Trophoblast cell (in vitro differentiated cells and primary cell): ENCODE results near the gene HOXA1.

ENCODE experiments used
- DNase-seq, 2 donors: peaks; one replicate each; pipeline ENCODE4 v3.0.0-alpha.2; 2016
- H2AFZ ChIP-seq: 2 replicates; pipeline ENCODE4 v1.6.1; 2013; ENCODE audit warnings: low read length, moderate library complexity, mild to moderate bottlenecking; ENCODE audit not compliant: insufficient read depth, poor library complexity
- H2AK5ac ChIP-seq: 2 replicates; pipeline ENCODE4 v1.6.1; 2013; ENCODE audit warnings: mild to moderate bottlenecking, low read length
- H2BK120ac ChIP-seq: 2 replicates; pipeline ENCODE4 v1.6.1; 2013; ENCODE audit warnings: low read length, mild to moderate bottlenecking, moderate library complexity; ENCODE audit not compliant: insufficient read depth, poor library complexity
- H2BK12ac ChIP-seq: 2 replicates; pipeline ENCODE4 v1.6.1; 2013; ENCODE audit warnings: mild to moderate bottlenecking, low read length, moderate library complexity
- H2BK5ac ChIP-seq: 2 replicates; pipeline ENCODE4 v1.6.1; 2013; ENCODE audit warnings: low read length, low read depth, moderate library complexity, mild to moderate bottlenecking; ENCODE audit not compliant: poor library complexity
- H3K14ac ChIP-seq: 2 replicates; pipeline ENCODE4 v1.6.1; 2013; ENCODE audit warnings: mild to moderate bottlenecking, low read length
- H3K18ac ChIP-seq: 2 replicates; pipeline ENCODE4 v1.6.1; 2013; ENCODE audit warnings: mild to moderate bottlenecking, low read length
- H3K23ac ChIP-seq: 2 replicates; pipeline ENCODE4 v1.6.1; 2013; ENCODE audit warnings: low read length
- H3K27ac ChIP-seq: 2 replicates; pipeline ENCODE4 v1.5.1; 2013; ENCODE audit warnings: low read depth, mild to moderate bottlenecking, inconsistent platforms, low read length, moderate library complexity
- H3K27me3 ChIP-seq: 2 replicates; pipeline ENCODE4 v1.6.1; 2013; ENCODE audit warnings: inconsistent platforms, mild to moderate bottlenecking, low read length, moderate library complexity; ENCODE audit not compliant: insufficient read depth
- H3K36me3 ChIP-seq, 2 experiments: 1 replicate in 1 of 2; 2 replicates in 1 of 2; pipeline ENCODE4 v1.6.1; 2013; ENCODE audit warnings: low read length in 2 of 2, mild to moderate bottlenecking in 2 of 2, moderate library complexity in 1 of 2; ENCODE audit not compliant: insufficient read depth in 2 of 2, control insufficient read depth in 1 of 2
- H3K4ac ChIP-seq: 2 replicates; pipeline ENCODE4 v1.6.1; 2013; ENCODE audit warnings: low read depth, mild to moderate bottlenecking, low read length, moderate library complexity
- H3K4me1 ChIP-seq, 2 experiments: 1 replicate in 1 of 2; 2 replicates in 1 of 2; pipeline ENCODE4 v1.6.1; 2013; ENCODE audit warnings: low read length in 2 of 2, mild to moderate bottlenecking in 2 of 2, moderate library complexity in 1 of 2; ENCODE audit not compliant: insufficient read depth in 2 of 2, control insufficient read depth in 1 of 2
- H3K4me2 ChIP-seq: 2 replicates; pipeline ENCODE4 v1.6.1; 2013; ENCODE audit warnings: inconsistent platforms, mild to moderate bottlenecking, low read length, moderate library complexity
- H3K4me3 ChIP-seq: 2 replicates; pipeline ENCODE4 v1.5.1; 2013; ENCODE audit warnings: mild to moderate bottlenecking, low read depth, low read length, inconsistent platforms
- H3K79me1 ChIP-seq: one replicate; pipeline ENCODE4 v1.6.1; 2013; ENCODE audit warnings: low read length
- H3K79me2 ChIP-seq: 2 replicates; pipeline ENCODE4 v1.6.1; 2013; ENCODE audit warnings: low read length, mild to moderate bottlenecking; ENCODE audit not compliant: control insufficient read depth, insufficient read depth, poor library complexity
- H3K9ac ChIP-seq: 2 replicates; pipeline ENCODE4 v1.6.1; 2013; ENCODE audit warnings: mild to moderate bottlenecking, low read length
- H3K9me3 ChIP-seq: 2 replicates; pipeline ENCODE4 v1.6.1; 2013; ENCODE audit warnings: low read depth, mild to moderate bottlenecking, control low read depth, inconsistent platforms, low read length; ENCODE audit not compliant: insufficient read depth
- H4K12ac ChIP-seq: 2 replicates; pipeline ENCODE4 v1.6.1; 2013; ENCODE audit warnings: low read depth, mild to moderate bottlenecking, low read length, moderate library complexity
- H4K8ac ChIP-seq: 2 replicates; pipeline ENCODE4 v1.6.1; 2013; ENCODE audit warnings: low read depth, mild to moderate bottlenecking, low read length, moderate library complexity
- H4K91ac ChIP-seq: one replicate; pipeline ENCODE4 v1.6.1; 2013; ENCODE audit warnings: low read depth, mild to moderate bottlenecking, low read length, moderate library complexity
- WGBS: extraction: QIAGEN DNeasy Blood & Tissue Kit; methylation state at CpG from one replicate; pipeline ENCODE4 v1.1.7; 2013; ENCODE audit warnings: missing lambda C conversion rate; ENCODE audit not compliant: insufficient read length, insufficient coverage; ENCODE audit errors: extremely low coverage; 5-methylcytosine and 5-hydroxymethylcytosine counted together

The HOXA1 gene

DNA sequence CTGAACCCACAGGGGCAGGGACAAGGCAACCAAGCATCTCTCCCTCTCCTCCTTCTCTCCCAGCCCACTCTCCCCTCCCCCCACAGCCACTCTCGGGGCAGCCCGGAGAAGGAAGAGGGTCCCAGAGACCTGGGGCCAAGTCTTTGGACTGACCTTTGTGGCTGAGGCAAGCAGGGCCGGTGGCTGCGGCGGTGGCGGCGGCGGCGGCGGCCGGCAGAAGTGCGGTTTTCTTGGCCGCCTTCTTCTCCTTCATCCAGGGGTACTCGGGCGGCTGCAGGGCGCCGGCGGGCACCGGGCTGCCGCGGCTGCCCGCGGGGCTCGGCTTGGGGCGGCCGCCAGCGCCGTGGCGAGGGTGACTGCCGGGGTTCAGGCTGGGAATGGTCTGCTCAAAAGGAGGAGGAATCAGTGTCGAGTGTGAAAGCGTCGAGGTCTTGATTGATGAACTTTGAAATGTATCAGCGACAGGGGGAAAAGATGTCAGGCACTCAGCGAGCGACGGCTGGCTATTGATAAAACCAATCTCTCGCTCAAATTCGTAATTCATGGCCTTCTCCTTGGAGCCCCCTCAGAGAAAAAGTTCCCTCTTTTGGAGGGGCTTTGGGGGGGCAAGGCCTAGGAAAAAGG lies 6.3 kb upstream of the HOXA1 start:
- no CpG with 5 or more reads among the region's 39 CpGs for WGBS

GRCh38 chr7:27101171-27101956 lies 5.6 kb upstream of the HOXA1 start:
- Histone ChIP-seq H4K8ac (no peak overlapping the region), H3K23ac (no peak overlapping the region), H3K27ac (no peak overlapping the region), H3K4me1 (peaks cover 9 to 11% of the 10 kb centered on the region in 2 experiments), H4K12ac (no peak overlapping the region), H3K9ac (no peak overlapping the region), H3K4me2 (no peak overlapping the region), H2BK5ac (no peak overlapping the region), H3K9me3 (peaks cover 11% of the 10 kb centered on the region), H3K14ac (no peak overlapping the region), H2AK5ac (no peak overlapping the region), H3K79me1 (no peaks in the 10 kb centered on the region), H3K79me2 (no peaks in the 10 kb centered on the region), H3K18ac (no peak overlapping the region), H2AFZ (no peak overlapping the region), H3K4ac (no peak overlapping the region), H2BK120ac (no peak overlapping the region), H3K4me3 (no peak overlapping the region), H3K27me3 (peaks cover 90% of the 10 kb centered on the region), H4K91ac (no peak overlapping the region), H2BK12ac (no peak overlapping the region), H3K36me3 (no peaks in the 10 kb centered on the region)
- no peak for DNase-seq
- no CpG with 5 or more reads among the region's 25 CpGs for WGBS

More for the DNA sequence above, 6.3 kb upstream of the HOXA1 start:
- peaks cover 88% of the 10 kb centered on the region for H3K27me3 ChIP-seq
- H3K4me1 ChIP-seq = peaks cover 6 to 8% of the 10 kb centered on the region in 2 experiments
- no peak overlapping the region for H2BK5ac ChIP-seq
- H4K12ac ChIP-seq = no peak overlapping the region
- H3K4me2 ChIP-seq = no peak overlapping the region
- no peak overlapping the region for H3K4ac ChIP-seq
- no peak overlapping the region for H3K18ac ChIP-seq
- no peak overlapping the region for H2BK120ac ChIP-seq
- no peak overlapping the region for H3K4me3 ChIP-seq
- H3K23ac ChIP-seq = no peak overlapping the region
- no peak overlapping the region for H2BK12ac ChIP-seq
- peaks cover 10% of the 10 kb centered on the region for H3K9me3 ChIP-seq
- H3K36me3 ChIP-seq = no peaks in the 10 kb centered on the region
- no peak overlapping the region for H2AK5ac ChIP-seq
- H2AFZ ChIP-seq = no peak overlapping the region
- no peak overlapping the region for H3K9ac ChIP-seq
- no peaks in the 10 kb centered on the region for H3K79me2 ChIP-seq
- no peak for DNase-seq
- H4K8ac ChIP-seq = no peak overlapping the region
- no peaks in the 10 kb centered on the region for H3K79me1 ChIP-seq
- no peak overlapping the region for H4K91ac ChIP-seq
- H3K14ac ChIP-seq = no peak overlapping the region
- no peak overlapping the region for H3K27ac ChIP-seq

DNA sequence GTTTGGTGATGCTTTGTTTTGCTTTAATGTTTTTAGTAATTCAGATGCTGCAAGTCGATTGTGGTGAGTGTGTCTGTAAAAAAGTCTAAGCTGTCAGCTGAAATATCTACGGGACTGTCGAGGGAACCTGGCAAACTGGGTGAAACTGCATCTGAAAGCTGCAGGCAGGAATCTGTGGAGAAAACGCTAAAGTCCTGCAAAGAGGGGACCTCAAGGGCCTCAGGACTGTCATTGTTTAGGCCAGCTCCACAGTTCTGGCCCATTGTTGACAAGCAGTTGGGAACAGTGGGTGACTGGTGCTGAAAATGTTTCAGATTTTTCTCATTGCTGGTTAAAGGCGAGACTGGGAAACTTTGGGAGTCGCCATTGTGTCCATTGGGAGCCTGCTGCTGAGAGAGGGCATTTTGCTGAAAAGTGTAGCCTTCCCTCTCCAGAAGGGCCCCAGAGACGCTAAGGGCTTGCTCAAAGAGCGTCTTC lies 4.9 kb upstream of the HOXA1 start:
- no peak overlapping the region for H2AK5ac ChIP-seq

GRCh38 chr7:27099453-27100370 lies 3.9 kb upstream of the HOXA1 start:
- Histone ChIP-seq H3K27ac (no peak overlapping the region), H2BK5ac (no peak overlapping the region), H3K36me3 (no peaks in the 10 kb centered on the region), H3K79me2 (no peaks in the 10 kb centered on the region), H3K4ac (no peak overlapping the region), H3K9ac (no peak overlapping the region), H3K4me1 (peaks cover 11 to 12% of the 10 kb centered on the region in 2 experiments), H3K4me3 (no peak overlapping the region), H2AFZ (no peak overlapping the region), H2BK120ac (no peak overlapping the region), H3K9me3 (peaks cover 18% of the 10 kb centered on the region), H3K4me2 (no peak overlapping the region), H3K14ac (no peak overlapping the region), H3K23ac (no peak overlapping the region), H4K91ac (no peak overlapping the region), H3K79me1 (no peaks in the 10 kb centered on the region), H3K18ac (no peak overlapping the region), H4K8ac (no peak overlapping the region), H3K27me3 (peaks cover 90% of the 10 kb centered on the region), H2AK5ac (no peak overlapping the region), H2BK12ac (no peak overlapping the region), H4K12ac (no peak overlapping the region)
- no CpG with 5 or more reads among the region's 8 CpGs for WGBS
- DNase-seq = no peak

More for the DNA sequence above, 4.9 kb upstream of the HOXA1 start:
- no peak overlapping the region for H3K27ac ChIP-seq
- H4K8ac ChIP-seq = no peak overlapping the region
- no peak overlapping the region for H4K91ac ChIP-seq
- H3K9ac ChIP-seq = no peak overlapping the region
- H2BK12ac ChIP-seq = no peak overlapping the region
- no peaks in the 10 kb centered on the region for H3K36me3 ChIP-seq
- no peak overlapping the region for H3K4me2 ChIP-seq
- H3K27me3 ChIP-seq = peaks cover 89% of the 10 kb centered on the region
- no peaks in the 10 kb centered on the region for H3K79me1 ChIP-seq
- H3K4ac ChIP-seq = no peak overlapping the region
- H2BK120ac ChIP-seq = no peak overlapping the region
- no peak for DNase-seq
- H3K14ac ChIP-seq = no peak overlapping the region
- H3K9me3 ChIP-seq = peaks cover 11% of the 10 kb centered on the region
- H2BK5ac ChIP-seq = no peak overlapping the region
- no peaks in the 10 kb centered on the region for H3K79me2 ChIP-seq
- no peak overlapping the region for H3K23ac ChIP-seq
- H3K4me3 ChIP-seq = no peak overlapping the region
- H4K12ac ChIP-seq = no peak overlapping the region
- H2AFZ ChIP-seq = no peak overlapping the region
- WGBS = no CpG with 5 or more reads among the region's 8 CpGs
- H3K18ac ChIP-seq = no peak overlapping the region
- H3K4me1 ChIP-seq = peaks cover 10 to 11% of the 10 kb centered on the region in 2 experiments
